Globus pallidus (tissue), 1 donor: ENCODE measurements around the gene IL31RA.

ENCODE experiments used
- DNase-seq: peaks from one replicate; pipeline ENCODE4 v3.0.0-alpha.2; 2015; ENCODE audit warnings: low spot score

Gene IL31RA

DNA sequence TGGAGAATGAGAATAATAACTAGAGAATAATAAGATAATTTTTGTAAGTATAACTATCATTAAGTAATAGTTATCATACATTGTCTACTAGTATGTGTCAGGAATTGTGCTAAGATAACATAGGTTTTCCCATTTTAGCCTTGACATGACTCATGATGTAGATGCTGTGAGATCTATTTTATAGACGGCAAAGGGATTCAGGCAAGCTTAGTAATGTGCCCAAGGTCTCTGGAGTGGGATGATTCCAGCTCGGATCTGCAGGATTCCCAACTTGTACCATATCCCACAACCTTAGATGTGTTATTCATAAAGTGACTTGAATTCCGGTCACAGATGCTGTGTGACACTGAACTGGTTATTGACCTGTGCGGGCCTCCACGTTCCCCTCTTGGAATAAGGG lies 51.5 kb downstream of the IL31RA start:
- DNase-seq, result no peak

DNA sequence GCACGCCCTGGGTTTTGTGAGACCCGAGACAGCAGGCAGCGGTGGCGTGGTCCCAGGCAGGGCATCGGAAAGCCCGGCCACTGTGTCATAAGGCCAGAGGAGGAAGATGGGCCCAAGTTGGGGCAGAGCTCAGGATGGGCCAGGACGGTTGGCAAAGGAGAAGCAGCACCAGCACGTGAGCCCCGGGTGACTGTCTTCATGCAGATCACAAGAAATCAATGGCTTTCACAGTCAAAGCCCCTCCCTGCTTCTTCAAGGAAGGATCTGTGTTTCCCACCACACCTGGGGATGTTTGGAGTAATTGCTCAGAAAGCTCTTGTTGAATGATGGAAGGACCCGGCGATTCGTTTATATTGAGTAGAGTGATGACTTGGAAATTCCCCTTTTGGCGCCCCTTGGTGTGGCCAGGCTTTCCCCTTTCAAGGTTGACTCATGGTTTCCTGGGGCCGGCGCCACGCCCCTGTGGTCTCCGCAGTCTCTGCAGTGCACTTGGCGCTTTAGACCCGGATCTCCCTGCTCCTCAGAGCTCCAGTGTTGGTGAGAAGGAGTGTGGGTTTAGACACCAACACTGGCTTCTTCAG lies 52.1 kb downstream of the IL31RA start:
- no peak for DNase-seq

DNA sequence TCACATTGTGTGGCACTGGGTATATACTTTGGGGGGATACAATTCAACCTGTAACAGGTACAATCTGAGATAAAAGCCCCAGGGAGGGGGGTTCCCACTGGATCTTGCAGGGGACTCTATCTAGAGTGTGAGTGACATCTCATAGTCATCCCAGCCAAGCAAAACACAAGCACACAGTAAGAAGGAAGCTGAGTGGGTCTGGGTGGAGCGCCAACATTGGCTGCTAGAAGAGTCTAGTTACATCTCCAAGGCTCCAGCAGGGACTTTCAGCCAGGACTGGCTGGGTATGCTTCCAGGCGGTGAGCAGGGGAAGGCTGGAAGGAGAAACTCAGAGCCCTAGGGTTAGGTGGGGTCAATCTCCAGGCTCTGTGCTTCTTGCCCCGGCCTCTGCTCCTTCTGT lies 53.0 kb downstream of the IL31RA start:
- peak; percentile 18 for DNase-seq

DNA sequence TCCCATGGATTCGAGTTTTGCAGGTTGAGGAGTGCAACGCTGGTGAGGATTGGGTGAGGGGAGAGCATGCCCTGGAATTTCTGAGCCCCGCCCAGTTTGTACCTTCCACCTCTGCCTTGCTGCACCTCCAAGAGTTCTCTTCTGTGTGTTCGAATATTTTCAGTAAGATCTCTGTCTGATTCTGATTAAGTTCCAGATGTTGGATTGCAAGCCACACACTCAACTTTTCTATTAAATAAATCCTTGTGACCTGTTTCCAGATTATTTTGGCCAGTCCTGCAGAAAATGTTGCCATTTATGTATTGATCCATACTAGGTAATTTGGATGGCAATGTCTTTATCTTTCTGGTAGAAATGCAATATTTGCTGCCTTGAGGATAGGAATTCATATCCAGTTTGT lies 54.1 kb downstream of the IL31RA start:
- no peak for DNase-seq

DNA sequence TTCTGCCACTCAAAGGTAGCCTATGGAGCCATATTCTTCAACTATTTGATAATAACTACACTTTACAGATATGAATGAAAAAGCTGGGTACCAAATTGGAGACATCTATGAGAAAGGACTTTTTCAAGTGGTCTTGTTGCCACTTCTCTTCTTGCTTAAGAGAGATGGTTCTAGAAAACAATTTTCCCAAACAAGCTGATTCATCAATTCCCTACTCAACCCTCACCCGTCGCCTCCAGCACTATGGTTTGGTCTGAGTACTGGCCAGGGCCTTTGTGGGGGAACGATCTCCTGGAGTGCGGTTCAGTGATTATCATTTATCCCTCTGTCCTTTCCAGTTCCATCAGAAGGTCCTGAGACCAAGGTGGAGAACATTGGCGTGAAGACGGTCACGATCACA lies 56.8 kb downstream of the IL31RA start:
- DNase-seq, result no peak

DNA sequence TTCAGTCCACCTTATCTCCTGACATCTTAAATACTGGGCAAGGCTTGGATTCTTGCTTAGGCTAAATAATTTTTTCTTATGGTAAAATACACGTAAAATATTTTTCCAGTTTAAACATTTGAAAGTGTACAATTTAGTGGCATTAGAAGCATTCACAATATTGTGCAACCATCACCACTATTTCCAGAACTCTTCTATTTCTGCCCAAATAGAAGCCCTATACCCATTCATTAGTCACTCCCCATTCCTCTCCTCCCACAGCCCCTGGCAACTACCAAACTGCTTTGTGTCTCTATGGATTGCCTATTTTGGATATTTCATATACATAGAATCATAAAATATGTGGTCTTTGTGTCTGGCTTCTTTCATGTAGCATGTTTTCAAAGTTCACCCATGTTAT lies 57.6 kb downstream of the IL31RA start:
- no peak for DNase-seq

DNA sequence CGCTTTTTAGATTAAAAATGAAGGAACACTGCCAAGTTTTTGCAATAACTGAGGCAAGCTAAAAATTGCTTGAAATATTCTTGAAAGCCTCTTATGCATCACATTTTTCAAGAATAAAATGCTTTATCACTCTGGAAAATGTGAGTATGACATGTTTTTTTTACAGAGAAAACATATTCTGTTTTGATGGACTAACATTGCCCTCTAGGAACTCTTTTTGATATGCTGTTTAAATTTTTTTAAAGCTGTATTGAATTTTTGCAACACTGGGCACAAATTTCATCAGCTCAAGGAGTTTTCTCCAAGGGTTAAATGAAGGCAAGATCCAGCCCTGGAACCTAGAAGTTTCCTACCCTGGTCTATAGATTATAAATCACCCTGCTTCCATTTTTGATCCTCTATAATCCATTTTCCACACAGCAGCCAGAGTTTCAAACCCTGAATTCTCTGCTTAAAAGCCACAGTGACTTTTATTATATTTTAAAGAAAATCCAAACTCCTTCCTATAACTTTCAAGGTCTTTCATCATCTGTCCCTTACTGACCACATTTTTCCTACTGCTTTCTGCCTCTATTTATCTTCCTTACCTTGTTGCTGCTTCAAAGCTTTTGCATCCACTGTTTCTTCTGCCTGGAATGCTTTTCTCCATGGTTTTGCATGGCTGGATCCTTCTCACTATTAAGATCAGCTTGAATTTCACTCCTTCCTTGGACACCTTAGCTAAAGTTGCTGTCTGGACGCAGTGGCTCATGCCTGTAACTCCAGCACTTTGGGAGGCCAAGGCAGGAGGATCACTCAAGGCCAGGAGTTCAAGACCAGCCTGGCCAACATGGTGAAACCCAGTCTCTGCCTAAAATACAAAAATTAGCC lies 60.9 kb downstream of the IL31RA start:
- DNase-seq, result no peak

DNA sequence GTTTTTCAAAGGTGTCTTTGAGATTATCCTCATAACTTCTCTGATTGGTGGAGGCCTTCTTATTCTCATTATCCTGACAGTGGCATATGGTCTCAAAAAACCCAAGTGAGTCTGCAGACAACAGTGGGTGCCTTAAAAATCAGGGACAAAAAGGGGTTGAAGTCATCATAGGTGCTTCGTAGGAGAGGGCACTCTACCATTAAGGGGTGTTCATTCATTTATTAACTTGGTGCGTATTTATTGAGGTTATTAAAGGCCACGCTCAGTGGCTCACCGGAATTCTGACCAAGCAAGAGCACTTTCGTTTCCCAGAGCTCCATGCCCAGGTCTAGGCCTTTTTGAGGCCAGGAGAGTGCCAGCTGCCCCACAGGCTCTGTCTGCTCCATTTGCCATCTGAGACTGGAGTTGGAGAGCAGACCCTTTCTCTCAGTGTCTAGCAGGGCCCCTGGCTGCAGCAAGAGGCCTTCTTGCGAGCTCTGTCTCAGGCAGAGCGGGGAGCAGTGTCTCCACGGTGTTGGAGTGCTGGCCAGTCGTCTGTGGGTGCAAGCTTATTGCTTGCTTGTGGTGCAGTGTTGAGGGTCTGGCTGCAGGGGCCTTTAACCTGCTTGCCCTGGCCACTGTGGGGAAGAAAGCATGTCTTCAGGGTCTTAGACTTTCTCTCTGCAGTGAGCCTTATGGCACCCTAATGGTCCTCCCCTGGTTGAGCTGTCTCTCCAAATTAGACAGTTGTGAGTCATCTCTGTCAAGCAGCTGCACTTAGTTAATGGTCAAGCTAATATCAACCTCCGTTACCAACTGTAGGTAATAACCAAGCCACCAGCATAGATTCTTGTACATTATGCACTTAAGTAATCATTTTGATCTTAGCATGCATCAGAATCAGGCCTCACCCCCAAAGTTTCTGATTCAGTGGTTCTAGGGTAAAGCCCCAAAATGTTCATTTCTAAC lies 62.6 kb downstream of the IL31RA start:
- DNase-seq, result no peak

DNA sequence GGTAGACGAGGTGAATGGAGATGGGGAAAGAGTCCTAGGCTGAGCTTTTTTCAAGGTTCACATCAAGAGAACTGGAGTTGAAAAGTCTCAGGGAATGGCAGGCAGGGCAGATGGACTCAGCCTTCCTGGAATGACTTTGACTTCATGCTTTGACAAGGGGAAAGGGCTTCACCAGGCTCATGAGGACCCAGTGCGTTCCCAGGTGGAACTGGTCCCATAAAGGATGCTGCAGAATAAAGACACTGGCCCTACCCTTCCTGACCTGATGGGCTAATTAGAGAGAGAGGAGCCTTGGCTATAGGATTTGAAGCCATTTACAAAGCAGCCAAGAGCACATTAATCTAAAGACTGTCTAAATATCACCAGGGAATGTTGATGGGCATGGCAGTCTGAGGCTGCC lies 63.8 kb downstream of the IL31RA start:
- no peak for DNase-seq

DNA sequence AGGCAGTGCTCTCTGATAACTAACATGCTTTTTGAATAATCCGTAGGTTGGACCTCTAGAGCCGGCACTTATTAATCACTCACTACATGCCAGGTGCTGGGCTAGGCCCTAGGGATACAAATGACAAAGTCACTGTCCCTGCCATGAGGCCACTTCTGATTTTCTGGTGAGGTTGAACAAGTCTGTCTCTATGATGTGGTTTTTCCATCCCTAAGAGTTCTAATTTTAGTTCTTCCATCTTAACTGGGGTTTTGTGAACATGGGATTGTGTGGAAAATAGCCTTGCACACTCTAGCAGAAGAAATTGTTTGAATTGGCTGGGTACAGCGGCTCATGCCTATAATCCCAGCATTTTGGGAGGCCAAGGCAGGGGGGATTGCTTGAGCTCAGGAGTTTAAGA lies 64.6 kb downstream of the IL31RA start:
- DNase-seq, result no peak

DNA sequence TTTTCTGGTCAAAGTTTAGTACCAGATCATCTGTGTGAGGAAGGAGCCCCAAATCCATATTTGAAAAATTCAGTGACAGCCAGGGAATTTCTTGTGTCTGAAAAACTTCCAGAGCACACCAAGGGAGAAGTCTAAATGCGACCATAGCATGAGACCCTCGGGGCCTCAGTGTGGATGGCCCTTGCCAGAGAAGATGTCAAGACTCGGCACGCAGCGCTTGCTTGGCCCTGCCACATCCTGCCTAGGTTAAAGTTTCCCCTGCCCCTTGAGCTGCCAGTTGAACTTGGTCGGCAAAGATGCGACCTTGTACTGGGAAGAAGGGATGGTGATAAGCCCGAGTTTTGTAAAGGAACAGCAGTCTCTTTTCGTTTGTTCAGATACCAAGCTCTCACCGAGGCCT lies 65.8 kb downstream of the IL31RA start:
- no peak for DNase-seq

DNA sequence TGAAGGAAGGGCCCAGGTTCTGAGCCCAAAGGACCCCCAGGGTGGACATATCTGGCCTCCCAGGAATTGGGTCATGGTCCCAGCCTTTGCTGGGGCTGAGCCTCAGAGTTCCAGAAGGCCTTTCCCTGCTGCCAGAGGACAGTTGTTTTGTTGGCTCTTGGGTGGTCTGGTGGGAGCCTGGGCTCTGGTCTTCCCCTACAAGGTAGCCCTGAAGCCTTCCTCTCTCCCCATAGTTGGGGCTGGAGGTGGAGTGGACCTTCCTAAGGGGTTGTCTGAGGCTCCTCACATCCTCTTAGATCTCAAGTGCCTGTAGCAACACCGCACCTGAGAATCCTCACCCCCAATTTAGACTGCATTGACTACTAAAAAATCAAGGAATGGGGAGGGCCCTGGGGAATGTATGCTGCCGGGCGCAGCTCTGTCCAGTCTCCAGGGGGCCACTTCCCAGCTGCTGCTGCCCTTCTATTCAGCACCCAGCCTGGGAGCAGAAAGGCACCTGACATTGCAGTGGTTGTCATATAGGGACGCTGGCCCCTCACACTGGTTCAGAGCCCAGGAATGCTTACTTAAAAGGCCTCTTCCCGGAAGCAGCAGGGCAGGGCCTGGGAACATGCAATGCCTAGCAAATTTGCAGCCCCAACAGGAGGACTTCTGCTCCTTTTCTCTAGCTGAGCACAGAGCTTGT lies 66.4 kb downstream of the IL31RA start:
- DNase-seq, result no peak

DNA sequence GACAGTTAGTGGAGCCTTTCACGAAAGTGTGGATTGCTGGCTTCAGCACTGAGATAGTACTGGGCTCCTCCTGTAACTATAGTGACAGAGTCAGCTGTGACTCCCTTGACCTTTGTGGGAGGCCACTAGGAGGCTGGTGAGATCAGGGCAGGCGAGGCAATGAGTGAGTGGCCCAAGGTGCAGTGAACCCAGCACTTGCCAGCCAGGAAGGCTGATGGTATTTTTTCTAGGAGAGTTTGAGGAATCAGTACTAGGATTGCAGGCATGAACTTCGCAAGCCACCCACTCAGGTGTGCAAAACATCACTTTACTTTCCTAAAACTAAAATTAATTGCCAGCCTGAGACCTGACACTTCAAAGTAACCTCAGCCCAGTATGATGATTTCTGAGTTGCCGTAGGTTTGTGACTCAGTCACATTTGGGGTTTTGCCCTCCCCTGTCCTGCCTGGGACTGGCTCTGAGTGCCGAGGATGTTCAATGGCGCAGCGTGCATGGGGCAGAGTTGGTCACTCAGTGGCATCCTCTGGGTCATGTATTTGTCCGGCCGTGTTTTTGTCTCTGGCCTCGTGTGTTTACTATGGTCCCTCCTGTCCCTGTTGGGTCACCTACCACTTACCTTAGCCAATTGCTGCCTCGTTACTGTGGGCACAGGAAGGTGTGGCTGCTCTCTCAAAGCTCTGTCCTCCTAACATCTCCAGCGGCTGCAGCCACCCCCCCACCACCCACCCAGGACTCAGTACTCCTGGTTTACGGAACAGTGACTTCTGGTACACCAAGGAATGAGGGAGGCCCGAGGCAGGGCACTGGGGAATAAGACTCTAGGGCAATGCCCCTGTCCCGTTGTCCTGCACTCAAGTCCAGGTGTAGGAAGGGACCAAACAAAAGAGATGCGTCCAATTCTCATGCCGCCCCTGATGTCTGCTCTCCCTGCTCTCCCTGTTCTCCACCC lies 67.2 kb downstream of the IL31RA start:
- DNase-seq, result no peak

DNA sequence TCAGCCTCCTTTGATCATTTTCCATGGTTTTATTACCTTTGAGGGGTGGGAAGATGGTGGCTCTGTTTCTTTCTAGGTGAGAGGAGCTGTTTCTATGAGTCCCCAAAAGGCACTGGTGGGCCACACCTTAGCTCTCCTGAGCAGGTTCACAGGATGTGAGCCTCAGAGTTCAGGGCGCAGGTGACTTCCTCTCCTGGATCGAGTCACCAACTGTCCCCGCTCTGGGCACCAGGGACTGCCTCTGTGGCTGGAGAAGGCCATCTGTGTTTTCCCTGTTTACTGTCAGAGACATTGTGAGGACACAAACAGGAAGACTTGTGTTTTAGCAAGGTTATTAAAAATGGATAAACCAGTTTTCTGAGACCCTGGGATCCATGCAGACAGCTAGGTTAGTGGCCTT lies 68.5 kb downstream of the IL31RA start:
- no peak for DNase-seq

DNA sequence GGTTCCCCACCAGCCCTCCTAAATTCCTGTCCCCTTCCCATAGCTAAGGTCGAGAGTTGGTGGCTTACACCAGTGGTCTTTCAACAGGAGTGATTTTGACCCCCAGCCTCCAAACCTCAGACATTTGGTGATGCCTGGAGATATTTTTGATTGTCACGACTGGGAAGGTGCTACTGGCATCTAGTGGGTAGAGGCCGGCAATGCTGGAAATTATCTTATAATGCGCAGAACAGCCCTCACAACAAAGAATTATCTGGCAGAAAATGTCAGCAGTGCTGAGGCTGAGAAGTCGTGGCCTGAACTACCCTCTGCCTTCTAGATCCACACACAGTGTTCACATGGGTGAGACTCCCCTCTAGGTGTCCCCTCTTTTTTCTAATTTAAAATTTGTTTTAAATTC lies 69.6 kb downstream of the IL31RA start:
- DNase-seq, result no peak

DNA sequence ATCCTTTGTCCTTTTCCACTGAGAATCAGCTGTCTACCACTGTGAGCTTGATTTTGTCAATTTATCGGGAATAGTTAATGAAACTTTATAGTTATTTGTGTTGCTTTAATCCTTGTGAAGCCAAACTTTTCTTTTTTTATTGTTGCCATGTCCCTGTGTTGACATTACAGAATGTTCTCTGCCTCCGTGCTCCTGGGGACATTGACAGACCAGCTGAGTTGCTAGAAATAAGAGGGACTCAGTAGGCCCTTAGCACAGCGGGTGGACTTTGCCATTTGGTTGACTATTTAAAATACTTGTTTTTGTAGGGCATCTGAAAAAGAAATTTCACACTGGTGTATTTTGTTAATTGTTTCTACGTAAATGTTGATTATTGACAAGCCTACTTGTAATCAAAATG lies 70.5 kb downstream of the IL31RA start:
- no peak for DNase-seq

DNA sequence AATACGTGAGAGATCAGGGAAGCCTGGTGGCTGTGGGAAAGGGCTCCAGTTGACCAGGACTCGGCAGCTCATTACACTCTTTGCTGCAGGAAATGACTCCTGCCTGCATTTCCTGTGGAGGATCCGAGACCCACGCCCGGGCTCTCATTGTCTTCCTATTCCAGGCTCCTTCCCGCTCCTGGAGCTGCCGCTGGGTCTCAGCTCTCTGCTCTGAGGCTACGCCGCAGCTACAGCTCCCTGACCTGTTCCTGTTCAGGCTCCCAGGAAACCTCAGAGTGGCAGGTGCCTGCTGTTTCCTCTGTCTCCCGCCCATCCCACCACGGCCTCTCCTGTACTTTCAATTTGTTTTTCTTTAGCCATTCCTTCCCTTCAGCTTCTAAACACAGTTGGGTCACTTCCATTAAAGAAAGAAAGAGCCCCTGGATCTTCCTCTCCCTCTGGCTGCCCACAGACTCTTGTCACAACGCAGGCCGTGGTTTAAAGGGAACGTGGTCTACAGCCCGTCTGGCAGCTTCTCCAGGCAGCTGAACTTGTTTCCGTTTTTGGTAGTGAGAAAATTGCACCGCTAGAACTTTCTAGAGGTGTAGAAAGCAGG lies 72.1 kb downstream of the IL31RA start:
- DNase-seq, result peak; percentile 26

DNA sequence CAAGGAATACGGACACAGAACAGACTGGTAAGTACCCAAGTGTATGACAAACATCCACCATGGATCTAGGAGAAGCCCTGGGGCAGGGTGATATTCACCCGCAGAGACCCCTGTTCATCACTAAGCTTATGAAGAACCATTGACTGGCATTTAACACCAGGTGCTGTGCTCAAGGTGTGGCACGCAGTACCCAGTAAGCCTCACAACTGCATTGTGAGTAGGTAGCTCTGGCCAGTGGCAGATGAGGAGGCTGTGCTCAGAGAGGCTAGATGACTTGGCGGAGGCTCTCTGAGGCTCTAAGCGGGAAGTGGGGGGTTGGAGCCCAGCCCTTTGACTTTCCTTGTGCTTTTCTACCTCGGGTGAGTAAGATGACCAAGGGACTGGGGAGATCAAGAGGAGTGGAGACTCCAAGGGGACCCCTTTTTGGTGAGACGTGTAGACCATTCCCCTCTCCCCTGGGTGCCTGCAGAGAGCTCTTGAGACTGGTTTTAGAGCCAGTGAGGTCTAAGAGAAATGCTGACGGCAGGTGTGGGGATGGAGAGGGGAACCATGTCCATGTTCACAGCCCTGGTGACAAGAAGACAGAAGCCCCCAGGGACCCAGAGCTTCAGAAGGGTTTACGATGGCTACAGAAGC lies 72.8 kb downstream of the IL31RA start:
- DNase-seq, result no peak

DNA sequence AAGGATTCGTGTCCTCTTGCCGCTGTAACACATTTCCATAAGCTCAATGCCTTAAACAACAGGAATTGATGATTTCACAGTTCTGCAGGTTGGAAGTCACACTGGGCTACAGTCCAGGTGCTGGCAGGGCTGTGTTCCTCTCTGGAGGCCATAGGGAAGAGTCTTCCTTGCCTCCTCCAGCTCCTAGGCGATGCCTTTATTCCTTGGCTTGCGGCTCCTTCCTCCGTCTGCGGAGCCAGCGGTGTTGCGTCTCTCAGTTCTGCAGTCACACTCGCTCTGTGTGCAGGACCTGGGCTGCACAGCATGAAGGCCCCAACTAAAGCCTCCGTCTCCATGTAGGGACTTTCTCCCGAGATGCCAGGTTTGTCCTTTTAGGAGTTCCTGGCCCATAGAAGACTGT lies 73.6 kb downstream of the IL31RA start:
- no peak for DNase-seq

DNA sequence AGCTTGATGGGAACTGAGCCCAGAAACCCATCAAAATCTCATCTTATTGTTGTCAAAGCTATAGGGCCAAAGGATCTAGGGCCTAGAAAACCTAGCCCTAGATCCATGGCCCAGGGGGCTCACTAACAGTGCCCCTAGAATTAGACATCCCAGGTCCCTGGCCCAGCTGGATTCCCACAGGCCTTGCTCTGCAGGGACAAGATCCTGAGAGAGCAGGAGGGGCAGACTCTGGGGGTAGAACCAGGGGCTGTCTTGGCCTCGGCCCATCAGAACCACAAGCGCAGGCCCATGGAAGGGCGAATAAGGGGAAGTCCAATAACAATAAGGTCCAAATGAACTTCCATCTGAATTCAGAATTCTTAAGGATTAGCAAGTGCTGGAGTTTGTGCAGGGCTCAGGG lies 74.0 kb downstream of the IL31RA start:
- DNase-seq, result no peak
